Activated naive CD4-positive, alpha-beta T cell treated with anti-CD3 and anti-CD28 coated beads for 36 hours (primary cell): ENCODE data around the gene SMARCC2. TPM values are rescaled to one million over a fixed set of nuclear protein-coding genes. Genes with fewer than 3 reads are reported as not detected.

Experiments
- CTCF ChIA-PET: fragments of 350-600 bp; sonication (Branson Sonifier 250); formaldehyde crosslinking; loops from one replicate; lab custom pipeline; 2021; ENCODE audit warnings: antibody characterized with exemption; lab: Charles Lee
- DNase-seq: peaks from one replicate; pipeline ENCODE4 v3.0.0-alpha.2; 2020
- H3K27ac Mint-ChIP-seq: one replicate; pipeline ENCODE4 v1.8.0; 2021; ENCODE audit warnings: mild to moderate bottlenecking, mixed read lengths
- H3K27me3 Mint-ChIP-seq: one replicate; pipeline ENCODE4 v1.8.0; 2021; ENCODE audit warnings: low read depth, mixed read lengths
- H3K36me3 Mint-ChIP-seq: one replicate; pipeline ENCODE4 v1.8.0; 2021; ENCODE audit warnings: low read depth, mixed read lengths
- H3K4me1 Mint-ChIP-seq: one replicate; pipeline ENCODE4 v1.8.0; 2021; ENCODE audit warnings: low read depth, mixed read lengths
- H3K4me3 Mint-ChIP-seq: one replicate; pipeline ENCODE4 v1.8.0; 2021; ENCODE audit warnings: mild to moderate bottlenecking, moderate library complexity, mixed read lengths
- H3K9me3 Mint-ChIP-seq: one replicate; pipeline ENCODE4 v1.8.0; 2021; ENCODE audit warnings: mixed read lengths
- intact Hi-C: fragments of 100-400 bp; cut with micrococcal nuclease; formaldehyde crosslinking; loops from one replicate; pipeline ENCODE4 v1.15.1; 2023
- total RNA-seq, 2 experiments: library from RNA; stranded (reverse); gene quantifications; one replicate each; pipeline ENCODE4 v1.2.3, GENCODE V29; 2021

The SMARCC2 gene
- total RNA-seq, 2 experiments from 2014 or later: 75.8 to 79.0 TPM

DNA sequence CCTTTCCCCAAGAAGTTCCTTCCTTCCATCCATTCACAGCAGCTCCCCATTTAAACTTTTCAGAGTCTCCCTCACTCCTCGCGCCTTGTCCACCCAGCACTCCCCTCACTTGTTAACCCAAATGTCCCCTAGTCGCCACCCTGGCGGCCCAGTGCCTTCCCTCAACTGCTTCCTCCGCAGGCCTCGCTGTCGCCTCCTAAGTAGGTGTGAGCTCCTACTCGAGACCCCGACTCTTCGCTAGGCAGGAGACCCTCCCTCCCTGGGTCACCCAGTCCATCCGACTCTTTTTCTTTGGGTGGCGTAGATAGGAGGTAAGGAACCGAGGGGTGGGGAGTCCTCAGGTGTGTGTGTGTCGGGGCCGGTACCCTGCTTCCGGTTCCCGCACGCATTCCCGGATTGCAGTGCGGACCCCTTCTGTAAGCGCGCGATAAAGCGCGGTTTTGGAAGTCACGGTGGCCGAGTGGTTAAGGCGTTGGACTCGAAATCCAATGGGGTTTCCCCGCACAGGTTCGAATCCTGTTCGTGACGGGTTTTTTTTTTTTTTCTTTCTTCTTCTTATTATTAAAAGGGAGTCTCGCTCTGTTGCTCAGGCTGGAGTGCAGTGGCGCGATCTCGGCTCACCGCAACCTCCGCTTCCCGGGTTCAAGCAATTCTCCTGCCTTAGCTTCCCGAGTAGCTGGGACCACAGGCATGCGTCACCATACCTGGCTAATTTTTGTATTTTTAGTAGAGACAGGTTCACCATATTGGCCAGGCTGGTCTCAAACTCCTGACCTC, 823 bp upstream of the SMARCC2 start:
- intact Hi-C loops: loop anchor here (1.0 to 10.0 kb wide), 7 partner anchors 64 to 455 kb away; partner anchors contain the start of genes PAN2 and TIMELESS
- CTCF ChIA-PET: interaction anchor here (0.6 to 4.7 kb wide), 33 partner anchors 9 to 452 kb away, joined by 3 to 86 read pairs (median 5); partner anchors contain the start of genes COQ10A, ESYT1, MYL6 and PA2G4
- Mint-ChIP-seq H3K4me1 (peaks cover 33% of the 10 kb centered on the region), H3K27ac (peak overlapping the region; percentile 92), H3K4me3 (peak overlapping the region; percentile 95), H3K9me3 (no peaks in the 10 kb centered on the region), H3K36me3 (peaks cover 14% of the 10 kb centered on the region), H3K27me3 (no peaks in the 10 kb centered on the region)
- DNase-seq: peak; percentile 88

DNA sequence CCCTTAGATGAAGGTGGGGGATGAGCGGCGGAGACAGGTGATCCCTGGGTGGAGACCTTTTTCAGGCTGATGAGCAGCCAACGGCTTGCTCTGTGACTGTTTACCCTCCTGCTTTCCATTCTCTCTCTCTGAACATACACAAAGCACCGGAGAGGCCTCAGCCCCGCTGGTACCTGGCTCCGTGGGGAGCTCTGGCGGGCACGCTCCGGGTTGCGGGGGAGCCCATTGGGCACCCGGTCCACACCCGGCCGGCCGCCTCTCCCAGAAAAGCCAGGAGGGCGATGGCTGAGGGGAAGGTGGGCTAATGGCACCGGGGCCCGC, 545 bp downstream of the SMARCC2 start:
- intact Hi-C loops: loop anchor here (1.0 to 10.0 kb wide), 6 partner anchors 30 to 454 kb away; partner anchors contain the start of gene MYL6
- H3K4me1 Mint-ChIP-seq: peaks cover 33% of the 10 kb centered on the region
- DNase-seq: peak; percentile 24
- no peaks in the 10 kb centered on the region for H3K27me3 Mint-ChIP-seq
- H3K27ac Mint-ChIP-seq: peak overlapping the region; percentile 80
- CTCF ChIA-PET: interaction anchor here (0.9 to 4.7 kb wide), 25 partner anchors 8 to 450 kb away, joined by 3 to 86 read pairs (median 6); partner anchors contain the start of genes ANKRD52, COQ10A, ESYT1 and MYL6
- H3K9me3 Mint-ChIP-seq: no peaks in the 10 kb centered on the region
- H3K36me3 Mint-ChIP-seq: peaks cover 17% of the 10 kb centered on the region
- H3K4me3 Mint-ChIP-seq: peak overlapping the region; percentile 83

DNA sequence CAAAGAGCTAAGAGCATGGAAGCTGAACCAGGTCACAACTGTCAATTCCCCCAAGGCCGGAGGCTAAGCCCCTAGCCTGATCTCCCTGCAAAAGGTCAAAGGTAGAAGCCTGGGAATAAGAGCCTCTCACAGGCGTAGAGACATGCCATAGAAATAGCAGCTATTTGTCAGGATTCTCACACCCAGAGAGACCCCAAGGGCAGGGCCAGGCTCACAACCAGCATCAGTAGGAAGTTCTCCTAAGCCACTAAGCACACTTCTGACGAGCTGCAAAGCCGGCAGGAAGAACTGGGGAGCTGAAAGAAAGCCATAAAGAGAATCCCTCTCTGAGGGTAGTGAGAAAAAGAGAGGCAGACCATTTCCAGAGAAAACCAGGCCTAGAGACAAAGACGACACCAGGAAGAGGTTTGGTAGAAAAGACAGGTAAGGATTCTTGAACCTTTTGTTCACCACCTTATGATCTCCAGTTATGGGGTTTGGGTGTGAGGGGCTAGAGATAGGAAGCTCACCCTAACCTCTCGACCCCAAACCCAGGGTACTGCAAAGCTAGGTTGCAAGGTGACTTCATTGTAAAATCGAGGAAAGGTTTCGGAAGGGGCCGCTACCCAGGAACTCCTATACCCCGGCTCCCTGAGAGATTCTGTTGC, 1.0 kb downstream of the SMARCC2 start:
- peak overlapping the region; percentile 83 for H3K4me3 Mint-ChIP-seq
- H3K36me3 Mint-ChIP-seq: peaks cover 17% of the 10 kb centered on the region
- peak; percentile 23 for DNase-seq
- CTCF ChIA-PET: interaction anchor here (0.6 to 4.7 kb wide), 23 partner anchors 7 to 455 kb away, joined by 3 to 86 read pairs (median 6); partner anchors contain the start of genes ANKRD52, COQ10A, ESYT1 and MYL6
- H3K27me3 Mint-ChIP-seq: no peaks in the 10 kb centered on the region
- no peaks in the 10 kb centered on the region for H3K9me3 Mint-ChIP-seq
- H3K4me1 Mint-ChIP-seq: peaks cover 30% of the 10 kb centered on the region
- intact Hi-C loops: loop anchor here (1.0 to 10.0 kb wide), 3 partner anchors 30 to 453 kb away; partner anchors contain the start of gene MYL6
- peak overlapping the region; percentile 80 for H3K27ac Mint-ChIP-seq

DNA sequence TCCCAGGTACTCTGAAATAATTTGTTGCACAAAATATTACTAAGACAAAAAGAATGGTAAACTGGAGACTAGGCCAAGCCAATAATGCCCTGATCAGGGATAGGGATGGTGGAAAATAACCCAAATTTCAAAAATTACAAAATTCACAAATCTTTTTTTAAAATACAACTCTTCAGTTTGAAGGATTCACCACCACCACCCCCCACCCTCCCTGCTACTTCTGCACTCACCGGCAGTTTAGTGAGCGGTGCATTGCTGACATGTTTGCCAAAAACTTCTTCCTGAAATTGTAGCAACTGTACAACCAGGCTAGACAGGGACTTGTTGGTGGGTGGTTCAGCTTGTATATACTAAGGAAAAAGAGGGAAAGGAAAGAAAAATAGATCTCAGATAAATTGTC, 2.3 kb downstream of the SMARCC2 start:
- Mint-ChIP-seq H3K4me3 (peak overlapping the region; percentile 8), H3K4me1 (peaks cover 28% of the 10 kb centered on the region), H3K9me3 (no peaks in the 10 kb centered on the region), H3K27ac (no peak overlapping the region), H3K36me3 (peaks cover 17% of the 10 kb centered on the region), H3K27me3 (no peaks in the 10 kb centered on the region)
- intact Hi-C loops: loop anchor here (10.0 kb wide), 1 partner anchor 452 kb away; no protein-coding TSS in a partner anchor
- CTCF ChIA-PET: interaction anchor here (1.0 to 4.7 kb wide), 5 partner anchors 28 to 80 kb away, joined by 4 to 86 read pairs (median 20); partner anchors contain the start of genes COQ10A, ESYT1, MYL6 and RNF41
- no peak for DNase-seq

DNA sequence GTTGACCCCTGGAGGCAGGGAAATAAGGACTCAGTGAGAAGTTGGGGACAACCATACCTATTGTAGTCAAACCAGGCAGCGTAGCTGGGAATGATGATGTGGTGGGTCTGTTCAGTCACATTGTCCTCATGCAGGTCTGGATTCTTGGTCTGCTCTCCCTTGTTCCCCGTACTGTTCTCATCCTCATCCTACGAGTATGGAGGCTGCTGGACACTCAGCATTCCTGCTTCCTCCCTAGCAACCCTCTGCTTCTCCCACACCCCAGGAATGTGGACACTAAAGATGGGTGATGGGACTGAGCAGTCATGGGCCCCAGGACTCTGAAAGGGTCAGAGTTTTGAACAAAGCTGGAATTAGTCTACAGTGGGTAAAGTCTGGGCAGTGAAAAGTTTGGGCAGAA, 10.9 kb downstream of the SMARCC2 start:
- no peak for DNase-seq
- Mint-ChIP-seq H3K27me3 (no peaks in the 10 kb centered on the region), H3K9me3 (no peaks in the 10 kb centered on the region), H3K4me1 (no peaks in the 10 kb centered on the region), H3K36me3 (peaks cover 46% of the 10 kb centered on the region), H3K4me3 (no peak overlapping the region), H3K27ac (no peak overlapping the region)
- CTCF ChIA-PET: interaction anchor here (0.7 to 1.4 kb wide), 3 partner anchors 11 to 16 kb away, joined by 3 to 6 read pairs (median 3); partner anchors contain the start of gene SMARCC2
- intact Hi-C loops: no loop called here

DNA sequence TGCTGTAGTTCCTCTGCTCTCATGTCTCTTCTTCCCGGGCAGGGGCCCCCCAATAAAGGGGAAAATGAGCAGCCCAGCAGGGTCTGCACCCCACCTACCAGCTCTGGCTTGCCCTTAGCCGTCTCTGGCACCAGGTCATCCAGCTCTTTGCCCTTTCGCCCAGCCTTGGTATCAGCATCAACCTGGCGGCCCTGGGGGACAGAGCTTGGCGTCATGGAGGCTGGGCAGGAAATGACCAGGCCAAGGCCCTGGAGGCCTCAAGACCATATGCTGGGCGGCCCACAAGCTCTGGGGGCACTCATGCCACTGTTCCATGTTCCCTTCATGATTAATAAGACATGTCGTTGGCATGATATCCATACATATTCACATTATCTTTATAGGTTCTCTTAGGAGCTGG, 16.4 kb downstream of the SMARCC2 start:
- peaks cover 47% of the 10 kb centered on the region for H3K36me3 Mint-ChIP-seq
- no peaks in the 10 kb centered on the region for H3K4me1 Mint-ChIP-seq

DNA sequence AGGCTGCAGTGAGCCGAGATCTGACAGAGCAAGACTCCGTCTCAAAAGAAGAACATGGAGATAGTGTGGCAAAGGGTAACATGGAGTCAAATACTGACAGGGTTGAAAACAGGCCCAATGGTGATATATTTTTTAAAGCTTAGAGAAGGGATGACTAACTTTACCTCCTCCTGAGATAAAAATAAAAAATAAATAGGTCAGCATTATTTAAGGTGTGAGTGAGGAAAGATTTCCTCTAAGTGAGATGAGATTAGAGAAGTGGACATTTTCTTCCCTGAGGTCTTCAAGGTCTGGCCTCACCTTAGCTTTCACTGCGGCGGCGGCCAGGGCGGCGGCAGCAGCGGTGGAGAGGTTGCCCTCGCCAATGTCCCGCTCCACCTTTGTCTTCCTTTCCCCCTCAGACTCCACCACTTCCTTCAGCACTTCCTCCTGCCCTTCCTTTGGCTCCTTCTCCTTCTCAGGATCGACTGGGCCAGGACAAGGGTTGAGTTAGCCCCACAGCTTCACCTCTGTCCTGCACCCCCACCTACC, 20.0 kb downstream of the SMARCC2 start:
- CTCF ChIA-PET: interaction anchor here (0.6 to 0.7 kb wide), 2 partner anchors 42 to 115 kb away, joined by 3 to 4 read pairs; no protein-coding TSS in a partner anchor
- no peaks in the 10 kb centered on the region for H3K9me3 Mint-ChIP-seq
- peaks cover 46% of the 10 kb centered on the region for H3K36me3 Mint-ChIP-seq
- H3K4me1 Mint-ChIP-seq: no peaks in the 10 kb centered on the region
- intact Hi-C loops: no loop called here
- DNase-seq: no peak
- H3K27ac Mint-ChIP-seq: peak overlapping the region; percentile 33
- no peak overlapping the region for H3K4me3 Mint-ChIP-seq
- H3K27me3 Mint-ChIP-seq: no peaks in the 10 kb centered on the region

More for the DNA sequence above, 16.4 kb downstream of the SMARCC2 start:
- Mint-ChIP-seq H3K9me3 (no peaks in the 10 kb centered on the region), H3K4me3 (no peak overlapping the region), H3K27me3 (no peaks in the 10 kb centered on the region), H3K27ac (no peak overlapping the region)
- DNase-seq: no peak
- intact Hi-C loops: no loop called here
- CTCF ChIA-PET: interaction anchor here (1.0 kb wide), 1 partner anchor 55 kb away, joined by 3 read pairs; the partner anchor contains the start of gene ZC3H10

DNA sequence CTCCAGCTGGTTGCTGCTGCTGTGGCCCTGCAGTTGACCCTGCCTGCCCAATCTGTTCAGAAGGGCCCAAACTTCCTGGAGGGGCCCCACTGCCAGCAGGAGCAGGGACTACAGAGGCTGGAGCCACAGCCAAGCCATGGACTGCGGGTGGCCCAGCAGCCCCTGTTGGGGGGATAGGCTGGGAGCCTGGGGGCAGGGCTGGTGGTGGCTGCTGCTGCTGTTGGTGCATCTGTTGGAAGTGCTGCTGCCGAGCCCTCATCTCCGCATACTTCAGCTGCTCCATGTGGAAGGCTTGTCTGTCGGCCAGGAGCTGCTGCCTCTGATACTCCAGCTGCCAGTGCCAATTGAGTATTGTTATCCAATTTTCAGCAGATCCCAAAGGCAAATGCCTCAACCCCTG, 23.9 kb downstream of the SMARCC2 start:
- H3K27ac Mint-ChIP-seq: no peak overlapping the region
- no peaks in the 10 kb centered on the region for H3K27me3 Mint-ChIP-seq
- peaks cover 49% of the 10 kb centered on the region for H3K36me3 Mint-ChIP-seq
- CTCF ChIA-PET: interaction anchor here (0.6 to 2.1 kb wide), 2 partner anchors 24 to 97 kb away, joined by 3 to 6 read pairs; partner anchors contain the start of gene SMARCC2
- H3K9me3 Mint-ChIP-seq: no peaks in the 10 kb centered on the region
- intact Hi-C loops: no loop called here
- peaks cover 15% of the 10 kb centered on the region for H3K4me1 Mint-ChIP-seq
- DNase-seq: no peak
- no peak overlapping the region for H3K4me3 Mint-ChIP-seq

DNA sequence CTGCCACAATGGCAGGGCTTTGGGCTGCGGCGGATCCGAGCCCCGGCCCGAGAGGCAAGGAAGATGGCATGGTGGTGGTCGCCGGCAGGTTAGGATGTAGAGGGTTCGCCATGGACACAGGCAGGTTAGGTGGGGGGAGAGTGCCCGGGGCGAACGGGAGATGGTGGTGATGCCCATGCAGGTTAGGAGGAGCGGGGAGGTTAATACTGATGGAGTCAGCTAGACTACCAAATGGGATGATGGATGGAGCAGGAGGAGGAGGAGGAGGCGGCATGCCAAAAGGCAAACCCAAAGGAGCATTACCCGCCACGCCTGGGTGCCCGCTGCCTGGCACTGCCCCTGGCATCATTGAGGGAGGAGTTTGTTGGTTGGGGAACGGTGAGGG, 24.9 kb downstream of the SMARCC2 start:
- no peak overlapping the region for H3K4me3 Mint-ChIP-seq
- CTCF ChIA-PET: interaction anchor here (2.1 to 6.7 kb wide), 2 partner anchors 25 to 39 kb away, joined by 6 to 43 read pairs; partner anchors contain the start of gene SMARCC2
- no peak for DNase-seq
- H3K9me3 Mint-ChIP-seq: no peaks in the 10 kb centered on the region
- H3K4me1 Mint-ChIP-seq: peaks cover 25% of the 10 kb centered on the region
- intact Hi-C loops: no loop called here
- no peak overlapping the region for H3K27ac Mint-ChIP-seq
- H3K36me3 Mint-ChIP-seq: peaks cover 53% of the 10 kb centered on the region
- no peaks in the 10 kb centered on the region for H3K27me3 Mint-ChIP-seq

DNA sequence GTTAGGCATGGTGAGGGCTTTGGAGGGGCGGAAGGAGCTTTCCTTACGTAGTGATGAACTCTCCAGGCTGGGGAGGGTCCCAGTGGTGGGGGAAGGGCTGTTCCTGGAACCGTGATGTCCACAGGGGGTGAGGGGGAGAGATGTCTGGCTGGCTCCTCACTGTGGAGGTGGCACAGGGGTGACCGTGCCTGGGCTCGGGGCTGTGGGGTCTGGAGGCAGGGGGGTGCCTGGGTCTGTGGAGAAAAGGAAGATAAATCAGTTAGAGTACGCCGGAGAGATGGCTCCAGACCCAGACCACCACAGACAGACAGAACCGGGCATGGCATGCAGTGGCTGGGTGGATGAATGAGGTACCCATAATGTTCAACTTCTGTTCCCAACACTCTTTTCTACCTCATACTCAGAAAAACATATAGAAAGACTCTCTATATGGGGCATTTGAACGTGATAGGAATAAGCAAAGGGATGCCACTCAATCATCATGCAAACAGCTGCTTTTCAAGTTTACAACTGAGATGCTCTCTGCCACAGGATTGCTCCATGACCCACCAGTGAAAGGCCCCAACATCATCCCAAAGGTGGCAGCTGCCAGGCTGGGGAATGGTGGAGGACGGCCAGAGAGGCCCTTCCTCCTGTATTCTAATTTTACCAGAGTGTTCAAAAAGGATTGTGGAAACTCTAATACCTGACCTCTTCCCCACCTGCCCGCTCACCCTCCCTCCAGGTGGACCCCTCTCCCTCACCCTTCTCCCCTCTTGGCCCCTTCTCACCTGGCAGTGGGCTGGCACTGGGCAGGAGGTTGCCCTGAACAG, 25.5 kb downstream of the SMARCC2 start:
- Mint-ChIP-seq H3K9me3 (no peaks in the 10 kb centered on the region), H3K4me1 (peaks cover 29% of the 10 kb centered on the region), H3K27ac (no peak overlapping the region), H3K4me3 (no peak overlapping the region), H3K36me3 (peaks cover 57% of the 10 kb centered on the region), H3K27me3 (no peaks in the 10 kb centered on the region)
- no peak for DNase-seq
- intact Hi-C loops: no loop called here
- CTCF ChIA-PET: interaction anchor here (0.6 to 6.7 kb wide), 4 partner anchors 13 to 45 kb away, joined by 5 to 43 read pairs (median 12); partner anchors contain the start of gene ZC3H10
